Measurements from ENCODE around the gene FAM156A.
"Not testable (repeated sequence)": the region's sequence is repeated elsewhere in the genome, so short reads cannot be mapped to it uniquely, and the experiment has no call there.

GRCh38 chrX:52949884-52950283 is 8.4 kb downstream of the FAM156A start:
- TF ChIP-seq POU6F1 (CRISPR knock-in tag; IDR thresholded peaks at IDR 0.05; ENCODE audit: borderline replicate concordance, low read depth); CREB5 (CRISPR knock-in tag; IDR thresholded peaks at IDR 0.05; ENCODE audit: low read depth); CSRNP3 (CRISPR knock-in tag; IDR thresholded peaks at IDR 0.05); TCF4 (CRISPR knock-in tag; IDR thresholded peaks at IDR 0.05; ENCODE audit: borderline replicate concordance); ZNF70 (CRISPR knock-in tag; IDR thresholded peaks at IDR 0.05); TOX (CRISPR knock-in tag; IDR thresholded peaks at IDR 0.05; ENCODE audit: borderline replicate concordance); ZNF8 (CRISPR knock-in tag; IDR thresholded peaks at IDR 0.05); TSHZ2 (CRISPR knock-in tag; IDR thresholded peaks at IDR 0.05); RARB (CRISPR knock-in tag; IDR thresholded peaks at IDR 0.05); GLIS3 (CRISPR knock-in tag; IDR thresholded peaks at IDR 0.05); ZNF565 (CRISPR knock-in tag; conservative IDR thresholded peaks at IDR 0.05; ENCODE audit: low read depth); PPARA (CRISPR knock-in tag; IDR thresholded peaks at IDR 0.05; ENCODE audit: borderline replicate concordance); ARNTL (CRISPR knock-in tag; IDR thresholded peaks at IDR 0.05; ENCODE audit: borderline replicate concordance, low read depth): not testable (repeated sequence)
- TF ChIP-seq, protein P1, sequence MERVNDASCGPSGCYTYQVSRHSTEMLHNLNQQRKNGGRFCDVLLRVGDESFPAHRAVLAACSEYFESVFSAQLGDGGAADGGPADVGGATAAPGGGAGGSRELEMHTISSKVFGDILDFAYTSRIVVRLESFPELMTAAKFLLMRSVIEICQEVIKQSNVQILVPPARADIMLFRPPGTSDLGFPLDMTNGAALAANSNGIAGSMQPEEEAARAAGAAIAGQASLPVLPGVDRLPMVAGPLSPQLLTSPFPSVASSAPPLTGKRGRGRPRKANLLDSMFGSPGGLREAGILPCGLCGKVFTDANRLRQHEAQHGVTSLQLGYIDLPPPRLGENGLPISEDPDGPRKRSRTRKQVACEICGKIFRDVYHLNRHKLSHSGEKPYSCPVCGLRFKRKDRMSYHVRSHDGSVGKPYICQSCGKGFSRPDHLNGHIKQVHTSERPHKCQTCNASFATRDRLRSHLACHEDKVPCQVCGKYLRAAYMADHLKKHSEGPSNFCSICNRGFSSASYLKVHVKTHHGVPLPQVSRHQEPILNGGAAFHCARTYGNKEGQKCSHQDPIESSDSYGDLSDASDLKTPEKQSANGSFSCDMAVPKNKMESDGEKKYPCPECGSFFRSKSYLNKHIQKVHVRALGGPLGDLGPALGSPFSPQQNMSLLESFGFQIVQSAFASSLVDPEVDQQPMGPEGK (CRISPR knock-in tag; IDR thresholded peaks at IDR 0.05; ENCODE audit: borderline replicate concordance): not testable (repeated sequence)

Data from SK-N-SH treated with all-trans-retinoic acid at 6 μM for 48 hours (cell line).